OCI-LY7 (cell line): Measurements from ENCODE around the gene RNF114.

Experiments used
- EZH2phosphoT487 ChIP-seq: fragments of 200-600 bp; sonication (generic); IDR thresholded peaks from 2 replicates; pipeline ENCODE4 v1.6.1; 2018; ENCODE audit warnings: low read depth, borderline replicate concordance, mild to moderate bottlenecking, mixed run types, antibody characterized with exemption, low read length, moderate library complexity, mixed read lengths
- TF ChIP-seq, protein P1 (sequence below): fragments of 200-600 bp; sonication (generic); conservative IDR thresholded peaks from 2 replicates; pipeline ENCODE4 v1.5.1; 2014; ENCODE audit warnings: mild to moderate bottlenecking, antibody characterized with exemption, low read length, moderate library complexity, mixed read lengths

DNA sequence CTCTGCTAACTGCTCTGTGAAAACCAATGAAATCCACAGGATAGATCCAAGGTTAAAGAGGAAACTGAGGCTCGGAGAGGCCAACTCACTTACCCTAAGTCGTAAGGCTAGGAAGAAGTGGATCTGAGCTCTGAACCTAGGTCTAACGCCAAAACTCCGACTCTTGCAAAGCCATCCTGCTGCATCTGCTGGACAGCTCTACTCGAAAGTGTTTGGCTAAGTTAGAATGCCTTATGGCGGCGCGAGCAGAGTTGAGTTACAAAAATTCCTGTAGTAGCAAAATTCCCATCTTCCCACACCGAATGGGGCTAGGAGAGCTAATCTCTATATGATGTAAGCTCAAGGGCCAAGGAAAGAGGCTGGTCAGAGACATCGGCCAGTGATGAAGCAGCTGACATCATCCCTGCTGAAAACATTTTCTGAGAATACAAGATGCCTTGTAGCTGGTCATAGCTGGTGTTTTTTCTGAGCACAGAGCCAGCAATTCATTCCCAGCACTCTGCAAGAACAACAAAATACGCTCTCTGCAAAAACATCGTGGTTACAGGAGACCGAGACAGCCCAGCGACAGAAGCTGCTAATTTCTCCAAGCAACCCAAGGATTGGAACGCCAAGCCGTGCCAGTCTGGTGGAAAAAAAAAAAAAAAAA, 22.7 kb upstream of the RNF114 start:
- TF ChIP-seq, protein P1, sequence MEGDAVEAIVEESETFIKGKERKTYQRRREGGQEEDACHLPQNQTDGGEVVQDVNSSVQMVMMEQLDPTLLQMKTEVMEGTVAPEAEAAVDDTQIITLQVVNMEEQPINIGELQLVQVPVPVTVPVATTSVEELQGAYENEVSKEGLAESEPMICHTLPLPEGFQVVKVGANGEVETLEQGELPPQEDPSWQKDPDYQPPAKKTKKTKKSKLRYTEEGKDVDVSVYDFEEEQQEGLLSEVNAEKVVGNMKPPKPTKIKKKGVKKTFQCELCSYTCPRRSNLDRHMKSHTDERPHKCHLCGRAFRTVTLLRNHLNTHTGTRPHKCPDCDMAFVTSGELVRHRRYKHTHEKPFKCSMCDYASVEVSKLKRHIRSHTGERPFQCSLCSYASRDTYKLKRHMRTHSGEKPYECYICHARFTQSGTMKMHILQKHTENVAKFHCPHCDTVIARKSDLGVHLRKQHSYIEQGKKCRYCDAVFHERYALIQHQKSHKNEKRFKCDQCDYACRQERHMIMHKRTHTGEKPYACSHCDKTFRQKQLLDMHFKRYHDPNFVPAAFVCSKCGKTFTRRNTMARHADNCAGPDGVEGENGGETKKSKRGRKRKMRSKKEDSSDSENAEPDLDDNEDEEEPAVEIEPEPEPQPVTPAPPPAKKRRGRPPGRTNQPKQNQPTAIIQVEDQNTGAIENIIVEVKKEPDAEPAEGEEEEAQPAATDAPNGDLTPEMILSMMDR, result no peak
- no peak for TF ChIP-seq EZH2phosphoT487
